ENCODE results near the gene LGR4.

LGR4 gene

GRCh38 chr11:27401280-27401832 lies 71.2 kb downstream of the LGR4 start:
- no peak for DNase-seq (ENCODE audit: low spot score)

GRCh38 chr11:27398400-27398770 lies 74.2 kb downstream of the LGR4 start:
- no peak for DNase-seq (ENCODE audit: low spot score)

- DNase-seq (ENCODE audit: low spot score): no peak
These were observed 74.8 kb downstream of the LGR4 start for GRCh38 chr11:27397624-27398399.

- no peak for DNase-seq (ENCODE audit: low spot score)
These were observed 76.2 kb downstream of the LGR4 start for GRCh38 chr11:27396259-27396839.

GRCh38 chr11:27395556-27396258 lies 76.9 kb downstream of the LGR4 start:
- DNase-seq (ENCODE audit: low spot score): peak; percentile 60

- no peak for DNase-seq (ENCODE audit: low spot score)
These were observed 77.8 kb downstream of the LGR4 start for GRCh38 chr11:27394781-27395228.

- no peak for DNase-seq (ENCODE audit: low spot score)
These were observed 80.1 kb downstream of the LGR4 start for GRCh38 chr11:27392278-27393114.

- DNase-seq (ENCODE audit: low spot score): peak; percentile 10
These were observed 81.1 kb downstream of the LGR4 start for GRCh38 chr11:27391331-27392015.

- DNase-seq (ENCODE audit: low spot score): no peak
These were observed 82.0 kb downstream of the LGR4 start for GRCh38 chr11:27390318-27391295.

- no peak for DNase-seq (ENCODE audit: low spot score)
These were observed 83.7 kb downstream of the LGR4 start for GRCh38 chr11:27388869-27389268.

- DNase-seq (ENCODE audit: low spot score): no peak
These were observed 84.6 kb downstream of the LGR4 start for GRCh38 chr11:27388001-27388400.

- no peak for DNase-seq (ENCODE audit: low spot score)
These were observed 85.2 kb downstream of the LGR4 start for GRCh38 chr11:27387362-27387761.

GRCh38 chr11:27386181-27386845 lies 86.3 kb downstream of the LGR4 start:
- no peak for DNase-seq (ENCODE audit: low spot score)

GRCh38 chr11:27385245-27385644 lies 87.3 kb downstream of the LGR4 start:
- no peak for DNase-seq (ENCODE audit: low spot score)

GRCh38 chr11:27384227-27384626 lies 88.4 kb downstream of the LGR4 start:
- DNase-seq (ENCODE audit: low spot score): no peak

- no peak for DNase-seq (ENCODE audit: low spot score)
These were observed 88.9 kb downstream of the LGR4 start for GRCh38 chr11:27383645-27384044.

- DNase-seq (ENCODE audit: low spot score): no peak
These were observed 91.3 kb downstream of the LGR4 start for GRCh38 chr11:27381238-27381666.

GRCh38 chr11:27380771-27381170 lies 91.8 kb downstream of the LGR4 start:
- no peak for DNase-seq (ENCODE audit: low spot score)

GRCh38 chr11:27379449-27379848 lies 93.1 kb downstream of the LGR4 start:
- DNase-seq (ENCODE audit: low spot score): no peak
